Measurements from ENCODE around the gene ANKRD36B.
"Not testable (repeated sequence)": the region's sequence is repeated elsewhere in the genome, so short reads cannot be mapped to it uniquely, and the experiment has no call there.

DNA sequence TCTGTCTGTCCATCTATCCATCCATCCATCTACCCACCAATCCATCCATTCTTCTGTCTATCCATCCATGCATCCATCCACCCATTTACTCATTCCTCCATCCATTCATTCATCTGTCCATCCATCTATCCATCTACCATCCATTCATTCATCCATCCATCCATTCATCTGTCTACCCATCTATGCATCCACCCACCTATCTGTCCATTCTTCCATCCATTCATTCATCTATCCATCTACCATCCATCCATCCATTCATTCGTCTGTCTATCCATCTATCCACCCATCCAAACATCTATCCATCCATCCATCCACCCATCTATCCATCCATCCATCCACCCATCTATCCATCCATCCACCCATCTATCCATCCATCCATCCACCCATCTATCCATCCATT is 30.8 kb upstream of the ANKRD36B start:
- not testable (repeated sequence) for TF ChIP-seq FOXA1 (IDR thresholded peaks at IDR 0.05); BHLHE40 (IDR thresholded peaks at IDR 0.05; ENCODE audit: borderline replicate concordance); ELF4 (IDR thresholded peaks at IDR 0.05); SUZ12 (IDR thresholded peaks at IDR 0.05); LEF1 (IDR thresholded peaks at IDR 0.05; ENCODE audit: borderline replicate concordance); FOXM1 (IDR thresholded peaks at IDR 0.05; ENCODE audit: borderline replicate concordance); SP1 (IDR thresholded peaks at IDR 0.05); FOXK2 (IDR thresholded peaks at IDR 0.05)

Data from HEK293T (cell line).